ENCODE measurements around the gene OVOL3. TPM values are rescaled to one million over a fixed set of nuclear protein-coding genes. Genes with fewer than 3 reads are reported as not detected.

OVOL3 gene
- total and polyA plus RNA-seq, 8 donors = 0.27 to 0.34 TPM; not detected in 6

- H3K27ac ChIP-seq = peak overlapping the region; percentile 86 to 92
- intact Hi-C loops (cut with DNase I) = no loop called here
- no peaks in the 10 kb centered on the region for H3K27me3 ChIP-seq
- no peaks in the 10 kb centered on the region for H3K9me3 ChIP-seq
- peaks cover 0 to 57% of the 10 kb centered on the region in 2 donors for H3K36me3 ChIP-seq
- TF ChIP-seq CTCF (IDR thresholded peaks at IDR 0.05) = no peak
- DNase-seq (no peak), ATAC-seq (no peak)
- H3K4me1 ChIP-seq = peaks cover 0 to 22% of the 10 kb centered on the region in 2 donors
- peak overlapping the region; percentile 43 to 46 for H3K4me3 ChIP-seq
These were observed 41.0 kb downstream of the OVOL3 start for GRCh38 chr19:36152019-36152351.

GRCh38 chr19:36152352-36153091, 41.6 kb downstream of the OVOL3 start, which contains the start of gene COX7A1:
TSS of gene COX7A1 (minus strand) at chr19:36152447. CDS start at chr19:36152407, 40 bp downstream.
- peak within 1 kb of the TSS; percentile 43 to 46 for H3K4me3 ChIP-seq
- H3K36me3 ChIP-seq = peaks cover 0 to 51% of the 10 kb centered on the region in 2 donors
- H3K9me3 ChIP-seq = no peaks in the 10 kb centered on the region
- peaks cover 0 to 22% of the 10 kb centered on the region in 2 donors for H3K4me1 ChIP-seq
- DNase-seq (peak; percentile 57 to 76 (median 74)), ATAC-seq (peak; percentile 76)
- H3K27ac ChIP-seq = peak within 1 kb of the TSS; percentile 86 to 92
- H3K27me3 ChIP-seq = no peaks in the 10 kb centered on the region
- intact Hi-C loops (cut with DNase I) = no loop called here
- no peak for TF ChIP-seq CTCF (IDR thresholded peaks at IDR 0.05)

- intact Hi-C loops (cut with DNase I) = no loop called here
- Histone ChIP-seq H3K4me1 (peaks cover 0 to 22% of the 10 kb centered on the region in 2 donors), H3K36me3 (peaks cover 0 to 45% of the 10 kb centered on the region in 2 donors), H3K27me3 (no peaks in the 10 kb centered on the region), H3K9me3 (no peaks in the 10 kb centered on the region), H3K27ac (peak overlapping the region; percentile 86 to 92), H3K4me3 (peak overlapping the region in 1 of 2 donors; percentile 46)
- no peak for TF ChIP-seq CTCF (IDR thresholded peaks at IDR 0.05)
- ATAC-seq (no peak), DNase-seq (peak in 1 of 4 donors; percentile 41)
These were observed 42.2 kb downstream of the OVOL3 start for GRCh38 chr19:36153126-36153525.

GRCh38 chr19:36160821-36161596, 50.1 kb downstream of the OVOL3 start:
- Histone ChIP-seq H3K27ac (no peak overlapping the region), H3K27me3 (no peaks in the 10 kb centered on the region), H3K9me3 (no peaks in the 10 kb centered on the region), H3K36me3 (peaks cover 0 to 8% of the 10 kb centered on the region in 2 donors), H3K4me3 (no peak overlapping the region), H3K4me1 (no peaks in the 10 kb centered on the region)
- ATAC-seq (no peak), DNase-seq (no peak)
- intact Hi-C loops (cut with DNase I) = no loop called here
- TF ChIP-seq CTCF (IDR thresholded peaks at IDR 0.05) = no peak

Other genes with a start within 250 kb of the OVOL3 start
- gene APLP1, start 242.6 kb upstream of the OVOL3 start, total RNA-seq = 1 to 10 TPM; 3.0 to 8.6 TPM
- 10 to 100 TPM in 1 of 6 donors, 1 to 10 TPM in 5; 8.0 to 11.0 (median 9.3) TPM for gene APLP1, start 242.6 kb upstream of the OVOL3 start, polyA plus RNA-seq (ENCODE audit: insufficient read length in 6 of 6)
- 10 to 100 TPM; 11.8 to 19.1 TPM for gene NFKBID, start 210.6 kb upstream of the OVOL3 start, total RNA-seq
- gene NFKBID, start 210.6 kb upstream of the OVOL3 start, polyA plus RNA-seq (ENCODE audit: insufficient read length in 6 of 6) = 1 to 10 TPM; 3.7 to 9.5 (median 7.2) TPM
- gene HCST, start 208.6 kb upstream of the OVOL3 start, total RNA-seq = 10 to 100 TPM; 24.7 to 26.0 TPM
- 1 to 10 TPM; 3.6 to 5.9 (median 4.4) TPM for gene HCST, start 208.6 kb upstream of the OVOL3 start, polyA plus RNA-seq (ENCODE audit: insufficient read length in 6 of 6)
- gene TYROBP, start 202.8 kb upstream of the OVOL3 start, total RNA-seq = 100 to 1,000 TPM; 205 to 407 TPM
- 10 to 100 TPM; 12.3 to 15.7 (median 13.3) TPM for gene TYROBP, start 202.8 kb upstream of the OVOL3 start, polyA plus RNA-seq (ENCODE audit: insufficient read length in 6 of 6)
- gene LRFN3, start 174.8 kb upstream of the OVOL3 start, total RNA-seq = 10 to 100 TPM; 12.2 to 14.8 TPM
- 10 to 100 TPM in 3 of 6 donors, 1 to 10 TPM in 3; 8.0 to 13.6 (median 11.1) TPM for gene LRFN3, start 174.8 kb upstream of the OVOL3 start, polyA plus RNA-seq (ENCODE audit: insufficient read length in 6 of 6)
- 10 to 100 TPM; 14.0 to 16.5 TPM for gene SDHAF1, start 116.0 kb upstream of the OVOL3 start, total RNA-seq
- gene SDHAF1, start 116.0 kb upstream of the OVOL3 start, polyA plus RNA-seq (ENCODE audit: insufficient read length in 6 of 6) = 10 to 100 TPM in 5 of 6 donors, 1 to 10 TPM in 1; 9.4 to 13.3 (median 10.9) TPM
- 10 to 100 TPM; 11.2 to 13.1 TPM for gene SYNE4, start 102.3 kb upstream of the OVOL3 start, total RNA-seq
- 10 to 100 TPM in 1 of 6 donors, 1 to 10 TPM in 5; 6.8 to 10.4 (median 8.2) TPM for gene SYNE4, start 102.3 kb upstream of the OVOL3 start, polyA plus RNA-seq (ENCODE audit: insufficient read length in 6 of 6)
- 10 to 100 TPM; 19.3 to 22.7 TPM for gene ALKBH6, start 96.9 kb upstream of the OVOL3 start, total RNA-seq
- 10 to 100 TPM; 16.8 to 21.0 (median 19.2) TPM for gene ALKBH6, start 96.9 kb upstream of the OVOL3 start, polyA plus RNA-seq (ENCODE audit: insufficient read length in 6 of 6)
- 10 to 100 TPM in 1 of 2 donors, 1 to 10 TPM in 1; 5.8 to 16.6 TPM for gene CLIP3, start 78.3 kb upstream of the OVOL3 start, total RNA-seq
- 10 to 100 TPM; 22.4 to 33.0 (median 31.5) TPM for gene CLIP3, start 78.3 kb upstream of the OVOL3 start, polyA plus RNA-seq (ENCODE audit: insufficient read length in 6 of 6)
- gene THAP8, start 56.9 kb upstream of the OVOL3 start, total RNA-seq = 1 to 10 TPM; 7.1 to 7.2 TPM
- 1 to 10 TPM; 5.7 to 8.4 (median 6.9) TPM for gene THAP8, start 56.9 kb upstream of the OVOL3 start, polyA plus RNA-seq (ENCODE audit: insufficient read length in 6 of 6)
- gene WDR62, start 56.2 kb upstream of the OVOL3 start, total RNA-seq = 1 to 10 TPM; 3.7 to 4.3 TPM
- gene WDR62, start 56.2 kb upstream of the OVOL3 start, polyA plus RNA-seq (ENCODE audit: insufficient read length in 6 of 6) = 1 to 10 TPM; 4.0 to 6.7 (median 4.5) TPM
- gene POLR2I, start 3.7 kb downstream of the OVOL3 start, total RNA-seq = 10 to 100 TPM; 43.7 to 51.7 TPM
- gene POLR2I, start 3.7 kb downstream of the OVOL3 start, polyA plus RNA-seq (ENCODE audit: insufficient read length in 6 of 6) = 10 to 100 TPM; 35.8 to 52.4 (median 45.7) TPM
- 100 to 1,000 TPM; 116 to 130 TPM for gene TBCB, start 4.3 kb downstream of the OVOL3 start, total RNA-seq
- gene TBCB, start 4.3 kb downstream of the OVOL3 start, polyA plus RNA-seq (ENCODE audit: insufficient read length in 6 of 6) = 100 to 1,000 TPM in 4 of 6 donors, 10 to 100 TPM in 2; 90.2 to 122 (median 111) TPM
- 100 to 1,000 TPM; 688 to 720 TPM for gene CAPNS1, start 28.9 kb downstream of the OVOL3 start, total RNA-seq
- gene CAPNS1, start 28.9 kb downstream of the OVOL3 start, polyA plus RNA-seq (ENCODE audit: insufficient read length in 6 of 6) = 100 to 1,000 TPM; 479 to 615 (median 546) TPM
- gene COX7A1, start 41.3 kb downstream of the OVOL3 start, total RNA-seq = 10 to 100 TPM; 47.1 to 64.9 TPM
- 10 to 100 TPM; 29.4 to 47.3 (median 35.1) TPM for gene COX7A1, start 41.3 kb downstream of the OVOL3 start, polyA plus RNA-seq (ENCODE audit: insufficient read length in 6 of 6)
- 1 to 10 TPM; 3.2 to 3.5 TPM for gene ZNF565, start 103.5 kb downstream of the OVOL3 start, total RNA-seq
- gene ZNF565, start 103.5 kb downstream of the OVOL3 start, polyA plus RNA-seq (ENCODE audit: insufficient read length in 6 of 6) = 1 to 10 TPM; 7.1 to 8.3 (median 7.8) TPM
- gene ZNF146, start 104.0 kb downstream of the OVOL3 start, total RNA-seq = 10 to 100 TPM; 42.8 to 47.7 TPM
- gene ZNF146, start 104.0 kb downstream of the OVOL3 start, polyA plus RNA-seq (ENCODE audit: insufficient read length in 6 of 6) = 100 to 1,000 TPM; 112 to 140 (median 121) TPM

All from left lung (tissue), 10 donors.